ENCODE data around the gene BLID.

DNA sequence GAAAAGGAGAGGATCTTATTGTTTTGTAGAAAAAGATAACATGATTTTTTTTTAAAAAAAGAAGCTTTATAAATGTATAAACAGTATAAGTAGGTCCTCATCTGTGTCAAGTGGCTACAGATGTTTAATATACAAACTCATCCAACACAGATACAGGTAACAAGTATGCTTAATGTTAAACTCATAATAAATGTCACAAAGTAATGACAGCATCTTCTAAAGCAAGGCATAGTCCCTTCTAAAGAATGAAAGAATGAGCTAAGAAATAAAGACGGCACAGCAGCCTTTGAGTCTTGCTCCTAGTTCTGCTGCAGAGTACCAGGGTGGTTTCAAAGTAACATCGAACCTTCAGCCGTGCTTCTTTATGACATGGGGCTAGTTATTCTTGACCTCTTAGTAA lies 28.7 kb upstream of the BLID start:
- TF ChIP-seq CTCF (conservative IDR thresholded peaks at IDR 0.05): no peak
- TF ChIP-seq EZH2 (IDR thresholded peaks at IDR 0.05; ENCODE audit: low read depth): no peak

All from PC-9 (cell line).